Endothelial cell of umbilical vein (primary cell): ENCODE data around the gene CETN1.

Experiments
- CTCF ChIP-seq, 2 donors: IDR thresholded peaks; 1 replicate in 1 of 2; 2 replicates in 1 of 2; pipeline ENCODE4 v1.5.1; 2011; ENCODE audit warnings: low read length in 2 of 2, mild to moderate bottlenecking in 2 of 2, moderate library complexity in 2 of 2, control low read depth in 1 of 2, inconsistent platforms in 1 of 2, low read depth in 1 of 2; ENCODE audit not compliant: insufficient read depth in 1 of 2; ENCODE audit errors: extremely low read depth in 1 of 2
- EZH2 ChIP-seq: IDR thresholded peaks from 2 replicates; pipeline ENCODE4 v1.6.1; 2012; ENCODE audit warnings: borderline replicate concordance, low read depth, mild to moderate bottlenecking, moderate library complexity, low read length, inconsistent platforms; ENCODE audit not compliant: severe bottlenecking
- FOS ChIP-seq: IDR thresholded peaks from 2 replicates; pipeline ENCODE4 v1.6.1; 2011; ENCODE audit warnings: mild to moderate bottlenecking, low read length, moderate library complexity, borderline replicate concordance; ENCODE audit not compliant: insufficient read depth
- GATA2 ChIP-seq: IDR thresholded peaks from 2 replicates; pipeline ENCODE4 v1.7.0; 2011; ENCODE audit warnings: low read depth, mild to moderate bottlenecking, moderate library complexity, mixed read lengths, low read length; ENCODE audit not compliant: insufficient read length, insufficient read depth
- JUN ChIP-seq: IDR thresholded peaks from 2 replicates; pipeline ENCODE4 v1.6.1; 2011; ENCODE audit warnings: borderline replicate concordance, low read depth; ENCODE audit not compliant: insufficient read length, insufficient read depth
- MYC ChIP-seq: IDR thresholded peaks from one replicate; pipeline ENCODE4 v1.6.1; 2011; ENCODE audit warnings: mild to moderate bottlenecking, low read depth, low read length
- POLR2A ChIP-seq: IDR thresholded peaks from 2 replicates; pipeline ENCODE4 v1.6.1; 2012; ENCODE audit warnings: low read depth, mild to moderate bottlenecking, control low read depth, low read length
- POLR2AphosphoS5 ChIP-seq: IDR thresholded peaks from 2 replicates; pipeline ENCODE4 v1.6.1; 2012; ENCODE audit warnings: low read depth, mild to moderate bottlenecking, control low read depth, low read length, moderate library complexity; ENCODE audit not compliant: insufficient read depth
- TF ChIP-seq, protein P1 (sequence below): IDR thresholded peaks from 2 replicates; pipeline ENCODE4 v1.6.1; 2011; ENCODE audit not compliant: insufficient read depth, insufficient read length

- TF ChIP-seq CTCF (IDR thresholded peaks at IDR 0.05; ENCODE audit: extremely low read depth in 1 of 2, insufficient read depth in 1 of 2, low read depth in 1 of 2, low read length in 2 of 2) = no peak
- TF ChIP-seq POLR2AphosphoS5 = no peak
- TF ChIP-seq POLR2A = no peak
- TF ChIP-seq, protein P1, sequence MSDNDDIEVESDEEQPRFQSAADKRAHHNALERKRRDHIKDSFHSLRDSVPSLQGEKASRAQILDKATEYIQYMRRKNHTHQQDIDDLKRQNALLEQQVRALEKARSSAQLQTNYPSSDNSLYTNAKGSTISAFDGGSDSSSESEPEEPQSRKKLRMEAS = no peak
- TF ChIP-seq EZH2 = no peak
- TF ChIP-seq MYC = no peak
- TF ChIP-seq GATA2 = no peak
- TF ChIP-seq JUN = no peak
- TF ChIP-seq FOS = no peak
These were observed 3.3 kb upstream of the CETN1 start for GRCh38 chr18:576924-577323.
